Mesothelial cell of epicardium (in vitro differentiated cells): ENCODE data around the gene ADRA2B. TPM values are rescaled to one million over a fixed set of nuclear protein-coding genes. Genes with fewer than 3 reads are reported as not detected.

ENCODE experiments used
- DNase-seq, 2 experiments: peaks; one replicate each; pipeline ENCODE4 v3.0.0; 2021; ENCODE audit warnings: low spot score in 2 of 2; ENCODE audit not compliant: unreplicated experiment in 2 of 2
- H3K27ac Mint-ChIP-seq: 2 replicates; pipeline ENCODE4 v1.8.0; 2021; ENCODE audit warnings: mixed read lengths
- H3K27me3 Mint-ChIP-seq: 2 replicates; pipeline ENCODE4 v1.8.0; 2021; ENCODE audit warnings: low read depth, mixed read lengths
- H3K36me3 Mint-ChIP-seq: 2 replicates; pipeline ENCODE4 v1.8.0; 2021; ENCODE audit warnings: mixed read lengths
- H3K4me1 Mint-ChIP-seq: 2 replicates; pipeline ENCODE4 v1.8.0; 2021; ENCODE audit warnings: mixed read lengths
- H3K4me3 Mint-ChIP-seq: 2 replicates; pipeline ENCODE4 v1.8.0; 2021; ENCODE audit warnings: mild to moderate bottlenecking, moderate library complexity, mixed read lengths
- H3K9me3 Mint-ChIP-seq: 2 replicates; pipeline ENCODE4 v1.8.0; 2021; ENCODE audit warnings: mixed read lengths
- CTCF ChIP-seq: fragments of 200-600 bp; sonication (generic); IDR thresholded peaks from one replicate; pipeline ENCODE4 v1.5.0; 2021; ENCODE audit warnings: antibody characterized with exemption; ENCODE audit not compliant: unreplicated experiment
- total RNA-seq: library from RNA; stranded (reverse); gene quantifications from 3 replicates; pipeline ENCODE4 v1.2.1, GENCODE V29; 2021

Gene ADRA2B
- total RNA-seq, 1 donor from 2014 or later: 0.56 TPM

DNA sequence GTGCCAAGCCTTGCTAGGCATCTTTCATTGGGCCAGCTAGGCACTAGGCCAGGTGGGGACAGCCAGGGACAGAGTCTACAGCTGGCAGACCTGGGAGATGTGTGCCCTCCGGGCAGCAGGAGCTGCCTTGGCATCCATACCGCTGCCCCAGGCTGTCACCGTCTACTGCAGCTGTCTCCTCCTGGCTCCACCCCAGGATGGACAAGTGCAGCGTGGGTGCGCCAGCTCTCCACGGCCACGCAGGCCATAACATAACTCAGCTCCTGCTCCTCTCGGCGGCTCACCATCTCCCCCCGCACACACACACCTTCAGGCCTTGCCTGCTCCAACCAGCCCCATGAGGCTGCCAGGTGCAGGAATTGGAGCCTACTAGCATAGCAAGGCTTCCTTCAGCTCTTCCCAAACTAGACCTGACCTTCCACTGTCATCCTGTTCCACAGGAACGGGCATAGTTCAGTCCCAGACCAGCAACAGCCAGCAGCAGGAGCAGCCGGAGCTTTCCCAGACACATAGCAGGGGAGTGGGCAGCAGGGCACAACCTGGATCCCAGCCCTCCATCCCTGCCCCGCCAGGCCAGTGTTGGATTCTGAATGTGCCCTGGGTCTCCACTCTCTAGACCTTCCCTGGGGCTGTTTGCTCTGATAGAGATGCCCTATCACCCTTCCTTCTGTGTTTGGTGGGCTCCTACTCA is 2.5 kb upstream of the ADRA2B start:
- Mint-ChIP-seq H3K36me3 (no peaks in the 10 kb centered on the region), H3K4me3 (no peak overlapping the region), H3K4me1 (peaks cover 8% of the 10 kb centered on the region), H3K27ac (no peak overlapping the region), H3K27me3 (peaks cover 78% of the 10 kb centered on the region), H3K9me3 (no peaks in the 10 kb centered on the region)
- no peak for TF ChIP-seq CTCF
- peak in 1 of 2 experiments; percentile 17 for DNase-seq

DNA sequence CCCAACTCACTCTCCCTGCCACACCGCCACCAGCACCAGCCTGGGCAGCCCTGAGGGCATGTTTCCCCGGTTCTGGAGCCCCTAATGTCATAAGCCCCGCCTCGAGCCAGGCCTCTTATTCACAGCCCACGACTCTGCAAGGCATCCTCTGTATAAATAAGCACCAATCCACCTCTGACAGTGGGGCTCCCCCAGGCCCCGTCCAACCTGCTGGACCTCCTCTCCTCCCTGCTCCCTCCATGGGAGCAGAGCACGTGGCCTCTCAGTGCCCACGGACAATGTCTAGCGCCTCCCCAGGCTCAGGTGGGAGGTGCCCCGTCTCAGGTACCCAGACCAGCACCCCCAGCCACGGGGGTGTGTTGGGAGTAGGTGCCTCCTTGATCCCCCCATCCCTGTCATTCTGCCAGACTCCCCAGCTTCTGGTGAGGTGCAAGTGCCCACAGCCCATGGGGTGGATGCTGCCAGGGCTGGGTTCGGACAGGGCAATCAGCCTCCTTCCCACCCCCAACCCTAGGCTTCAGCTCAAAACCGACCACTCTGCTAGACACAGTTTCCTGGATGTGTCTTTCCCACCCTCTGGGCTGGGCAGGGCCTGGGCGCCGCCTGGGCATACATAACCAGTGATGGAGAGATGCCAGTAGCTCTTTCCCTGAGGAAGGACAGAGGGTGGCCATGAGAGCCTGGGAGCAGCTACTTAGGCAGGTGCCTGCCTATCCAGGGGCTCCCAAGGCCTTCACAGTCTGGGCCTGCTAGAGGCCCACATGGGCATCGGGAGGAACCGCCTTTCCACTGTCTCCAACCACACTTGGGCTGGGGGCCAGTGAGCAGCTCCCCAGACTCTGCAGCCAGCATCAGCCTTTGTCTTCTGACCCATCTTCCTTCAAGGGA is 1.6 kb upstream of the ADRA2B start:
- H3K4me1 Mint-ChIP-seq: peaks cover 8% of the 10 kb centered on the region
- no peaks in the 10 kb centered on the region for H3K9me3 Mint-ChIP-seq
- no peak overlapping the region for H3K27ac Mint-ChIP-seq
- H3K4me3 Mint-ChIP-seq: peak overlapping the region; percentile 63
- H3K27me3 Mint-ChIP-seq: peaks cover 83% of the 10 kb centered on the region
- TF ChIP-seq CTCF: no peak
- DNase-seq: peak in 1 of 2 experiments; percentile 25
- H3K36me3 Mint-ChIP-seq: no peaks in the 10 kb centered on the region

DNA sequence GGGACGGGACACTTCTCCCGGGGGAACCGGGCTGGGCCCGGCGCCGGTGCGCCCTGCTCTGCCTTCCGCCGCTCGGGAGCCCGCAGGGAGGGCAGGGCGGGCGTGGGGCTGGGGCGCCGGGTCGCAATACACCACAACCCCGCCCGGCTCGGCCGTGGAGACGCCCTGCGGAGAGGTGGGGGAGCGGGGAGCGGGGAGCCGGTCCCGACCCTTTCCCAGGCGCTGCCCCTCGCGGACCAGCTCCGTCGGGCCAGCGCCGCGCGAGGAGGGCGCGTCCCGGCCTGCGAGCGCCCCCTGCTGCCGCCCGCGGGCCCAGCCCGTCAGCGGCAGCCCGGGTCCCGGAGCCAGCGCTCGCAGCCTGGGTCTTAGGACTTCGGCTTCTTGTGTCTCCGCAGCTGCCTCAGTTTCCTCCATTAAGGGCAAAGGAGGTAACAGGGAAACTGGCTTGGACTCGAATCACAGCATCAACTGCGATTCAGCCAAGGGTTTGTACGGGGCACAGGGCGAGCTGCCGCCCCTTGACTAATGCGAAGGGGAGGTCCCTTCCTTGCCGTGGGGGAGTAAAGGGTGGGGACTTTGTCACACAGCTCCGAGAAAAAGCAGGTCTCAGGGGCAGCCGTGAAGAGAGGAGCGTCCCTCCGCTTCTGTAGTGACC is 635 bp upstream of the ADRA2B start:
- H3K36me3 Mint-ChIP-seq: no peaks in the 10 kb centered on the region

DNA sequence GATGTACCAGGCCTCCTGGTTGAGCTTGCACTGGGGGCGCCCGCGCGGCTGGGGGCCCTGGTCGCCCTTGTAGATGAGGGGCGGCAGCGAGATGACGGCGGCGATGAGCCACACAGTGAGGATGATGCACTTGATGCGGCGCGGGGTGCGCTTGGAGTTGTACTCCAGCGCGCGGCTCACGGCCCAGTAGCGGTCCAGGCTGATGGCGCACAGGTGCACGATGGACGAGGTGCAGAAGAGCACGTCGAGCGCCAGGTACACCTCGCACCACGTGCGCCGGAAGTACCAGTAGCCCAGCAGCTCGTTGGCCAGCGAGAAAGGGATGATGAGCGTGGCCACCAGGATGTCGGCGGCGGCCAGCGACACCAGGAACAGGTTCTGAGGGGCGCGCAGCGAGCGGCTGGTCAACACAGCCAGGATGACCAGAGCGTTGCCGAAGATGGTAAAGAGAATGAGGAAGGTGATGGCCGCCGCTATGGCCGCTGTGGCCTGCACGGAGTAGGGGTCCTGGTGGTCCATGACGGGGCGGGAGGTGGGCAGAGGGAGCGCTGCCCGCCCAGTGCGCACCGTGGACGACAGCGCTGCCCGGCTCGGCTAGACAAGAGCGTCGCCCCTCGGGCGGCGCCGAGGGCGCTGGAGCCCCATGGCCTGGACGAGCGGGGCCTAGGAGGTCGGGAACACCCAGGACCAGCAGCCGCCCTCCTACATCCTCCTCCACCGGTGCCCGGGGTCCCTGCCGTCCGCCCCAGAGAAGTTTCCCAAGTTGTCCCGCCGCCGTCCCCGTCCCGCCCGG is 544 bp downstream of the ADRA2B start:
- Mint-ChIP-seq H3K9me3 (no peaks in the 10 kb centered on the region), H3K4me3 (peak overlapping the region; percentile 66), H3K27me3 (peaks cover 68% of the 10 kb centered on the region), H3K36me3 (no peaks in the 10 kb centered on the region), H3K27ac (no peak overlapping the region), H3K4me1 (peaks cover 8% of the 10 kb centered on the region)
- peak in 1 of 2 experiments; percentile 14 for DNase-seq
- TF ChIP-seq CTCF: no peak

More for the DNA sequence above, 635 bp upstream of the ADRA2B start:
- Mint-ChIP-seq H3K27me3 (peaks cover 80% of the 10 kb centered on the region), H3K9me3 (no peaks in the 10 kb centered on the region), H3K4me1 (peaks cover 8% of the 10 kb centered on the region), H3K4me3 (peak overlapping the region; percentile 63), H3K27ac (no peak overlapping the region)
- TF ChIP-seq CTCF: peak; percentile 68
- peak; percentile 59 to 77 for DNase-seq
